GM21515 (cell line): ENCODE data around the gene SMIM7.

ENCODE experiments used
- ATAC-seq: cut with Tn5 transposase; IDR thresholded peaks from one replicate; pipeline ENCODE4 v1.9.1; 2021; ENCODE audit not compliant: unreplicated experiment

Gene SMIM7

DNA sequence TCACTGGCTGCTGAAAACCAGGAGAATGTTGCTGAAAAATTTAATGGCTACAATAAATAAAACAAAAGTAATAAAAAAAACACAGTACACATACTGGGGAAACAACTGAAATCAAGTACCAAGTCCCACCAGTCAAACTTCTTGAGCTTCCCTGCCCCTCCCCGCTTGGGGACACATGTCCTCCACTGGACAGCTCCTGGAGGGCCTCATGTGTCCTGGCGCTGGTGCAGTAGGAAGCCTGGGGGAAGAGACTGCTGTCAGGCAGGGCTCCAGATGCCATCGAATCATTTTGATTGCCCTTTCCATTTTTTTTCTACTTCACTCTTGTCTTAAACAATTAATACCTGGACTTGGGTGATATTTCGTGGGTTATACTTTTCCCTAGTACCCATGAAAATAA lies 61.1 kb downstream of the SMIM7 start:
- no peak for ATAC-seq

DNA sequence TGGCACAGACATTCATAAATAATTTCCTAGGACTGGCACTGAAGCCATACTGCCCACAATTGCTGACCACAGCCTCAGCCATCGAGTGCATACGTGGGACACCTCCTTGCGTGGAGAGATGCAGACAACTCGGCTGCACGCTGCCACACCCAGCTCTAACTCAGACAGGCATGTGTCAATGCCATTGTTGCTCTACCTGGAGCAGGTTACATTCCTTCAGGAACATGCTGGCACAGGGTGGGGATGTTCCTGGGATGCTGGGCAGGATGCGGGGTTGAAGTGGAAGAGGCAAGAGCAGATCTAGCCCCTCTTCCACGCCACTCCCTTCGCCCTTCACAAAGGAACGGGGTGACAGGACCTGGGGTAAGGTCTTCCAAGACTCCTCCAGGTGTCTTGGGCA lies 63.5 kb downstream of the SMIM7 start:
- ATAC-seq = no peak
